ENCODE data around the gene PLEKHG3. TPM values are rescaled to one million over a fixed set of nuclear protein-coding genes. Genes with fewer than 3 reads are reported as not detected.

Gene PLEKHG3
- total RNA-seq = 1.9 and 4.1 TPM in 2 replicates

GRCh38 chr14:64704143-64704742 is at the start of gene PLEKHG3:
Gene PLEKHG3 (plus strand): TSS chr14:64704424. CDS start chr14:64727632, 23,208 bp downstream.

Other genes starting within 250 kb of the PLEKHG3 start
- gene AKAP5, start 238.9 kb upstream of the PLEKHG3 start, total RNA-seq = 0.65 and 1.2 TPM in 2 replicates
- gene ZBTB25, start 200.6 kb upstream of the PLEKHG3 start, total RNA-seq = 1.9 and 5.9 TPM in 2 replicates
- gene ZBTB1, start 199.7 kb upstream of the PLEKHG3 start, total RNA-seq = 43.5 and 48.7 TPM in 2 replicates
- gene HSPA2, start 163.7 kb upstream of the PLEKHG3 start, total RNA-seq = 2.9 and 3.6 TPM in 2 replicates
- gene PPP1R36, start 154.5 kb upstream of the PLEKHG3 start, total RNA-seq = 0.32 and 0.61 TPM in 2 replicates
- not detected in 2 replicates for gene SPTB, start 175.5 kb downstream of the PLEKHG3 start, total RNA-seq
- gene CHURC1, start 210.0 kb downstream of the PLEKHG3 start, total RNA-seq = 64.6 and 78.1 TPM in 2 replicates
- gene GPX2, start 238.3 kb downstream of the PLEKHG3 start, total RNA-seq = not detected in 2 replicates

Measured in epithelial cell of umbilical artery (primary cell).